GM12878 (cell line): ENCODE results near the gene CYBB.

ENCODE experiments used
- RCOR1 ChIP-seq: conservative IDR thresholded peaks from 2 replicates; pipeline ENCODE4 v1.6.1; 2012; ENCODE audit warnings: low read depth, low read length, improper control_type of control experiment
- TF ChIP-seq, protein P1 (sequence below): IDR thresholded peaks from 2 replicates; pipeline ENCODE4 v1.6.1; 2012; ENCODE audit warnings: mild to moderate bottlenecking, low read depth, low read length
- TF ChIP-seq, protein P2 (sequence below): IDR thresholded peaks from 2 replicates; pipeline ENCODE4 v1.6.1; 2012; ENCODE audit warnings: low read depth, low read length, improper control_type of control experiment

- TF ChIP-seq, protein P1, sequence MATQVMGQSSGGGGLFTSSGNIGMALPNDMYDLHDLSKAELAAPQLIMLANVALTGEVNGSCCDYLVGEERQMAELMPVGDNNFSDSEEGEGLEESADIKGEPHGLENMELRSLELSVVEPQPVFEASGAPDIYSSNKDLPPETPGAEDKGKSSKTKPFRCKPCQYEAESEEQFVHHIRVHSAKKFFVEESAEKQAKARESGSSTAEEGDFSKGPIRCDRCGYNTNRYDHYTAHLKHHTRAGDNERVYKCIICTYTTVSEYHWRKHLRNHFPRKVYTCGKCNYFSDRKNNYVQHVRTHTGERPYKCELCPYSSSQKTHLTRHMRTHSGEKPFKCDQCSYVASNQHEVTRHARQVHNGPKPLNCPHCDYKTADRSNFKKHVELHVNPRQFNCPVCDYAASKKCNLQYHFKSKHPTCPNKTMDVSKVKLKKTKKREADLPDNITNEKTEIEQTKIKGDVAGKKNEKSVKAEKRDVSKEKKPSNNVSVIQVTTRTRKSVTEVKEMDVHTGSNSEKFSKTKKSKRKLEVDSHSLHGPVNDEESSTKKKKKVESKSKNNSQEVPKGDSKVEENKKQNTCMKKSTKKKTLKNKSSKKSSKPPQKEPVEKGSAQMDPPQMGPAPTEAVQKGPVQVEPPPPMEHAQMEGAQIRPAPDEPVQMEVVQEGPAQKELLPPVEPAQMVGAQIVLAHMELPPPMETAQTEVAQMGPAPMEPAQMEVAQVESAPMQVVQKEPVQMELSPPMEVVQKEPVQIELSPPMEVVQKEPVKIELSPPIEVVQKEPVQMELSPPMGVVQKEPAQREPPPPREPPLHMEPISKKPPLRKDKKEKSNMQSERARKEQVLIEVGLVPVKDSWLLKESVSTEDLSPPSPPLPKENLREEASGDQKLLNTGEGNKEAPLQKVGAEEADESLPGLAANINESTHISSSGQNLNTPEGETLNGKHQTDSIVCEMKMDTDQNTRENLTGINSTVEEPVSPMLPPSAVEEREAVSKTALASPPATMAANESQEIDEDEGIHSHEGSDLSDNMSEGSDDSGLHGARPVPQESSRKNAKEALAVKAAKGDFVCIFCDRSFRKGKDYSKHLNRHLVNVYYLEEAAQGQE: no peak
- no peak for TF ChIP-seq RCOR1
- TF ChIP-seq, protein P2, sequence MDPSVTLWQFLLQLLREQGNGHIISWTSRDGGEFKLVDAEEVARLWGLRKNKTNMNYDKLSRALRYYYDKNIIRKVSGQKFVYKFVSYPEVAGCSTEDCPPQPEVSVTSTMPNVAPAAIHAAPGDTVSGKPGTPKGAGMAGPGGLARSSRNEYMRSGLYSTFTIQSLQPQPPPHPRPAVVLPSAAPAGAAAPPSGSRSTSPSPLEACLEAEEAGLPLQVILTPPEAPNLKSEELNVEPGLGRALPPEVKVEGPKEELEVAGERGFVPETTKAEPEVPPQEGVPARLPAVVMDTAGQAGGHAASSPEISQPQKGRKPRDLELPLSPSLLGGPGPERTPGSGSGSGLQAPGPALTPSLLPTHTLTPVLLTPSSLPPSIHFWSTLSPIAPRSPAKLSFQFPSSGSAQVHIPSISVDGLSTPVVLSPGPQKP: no peak
Observed at GRCh38 chrX:37799936-37800335, 20.1 kb downstream of the CYBB start.
